HG03521 (cell line): ENCODE results near the gene GRIP1.

Source experiments
- ATAC-seq: cut with Tn5 transposase; IDR thresholded peaks from one replicate; pipeline ENCODE4 v1.9.1; 2021; ENCODE audit warnings: mild to moderate bottlenecking, moderate library complexity; ENCODE audit not compliant: unreplicated experiment

The GRIP1 gene

DNA sequence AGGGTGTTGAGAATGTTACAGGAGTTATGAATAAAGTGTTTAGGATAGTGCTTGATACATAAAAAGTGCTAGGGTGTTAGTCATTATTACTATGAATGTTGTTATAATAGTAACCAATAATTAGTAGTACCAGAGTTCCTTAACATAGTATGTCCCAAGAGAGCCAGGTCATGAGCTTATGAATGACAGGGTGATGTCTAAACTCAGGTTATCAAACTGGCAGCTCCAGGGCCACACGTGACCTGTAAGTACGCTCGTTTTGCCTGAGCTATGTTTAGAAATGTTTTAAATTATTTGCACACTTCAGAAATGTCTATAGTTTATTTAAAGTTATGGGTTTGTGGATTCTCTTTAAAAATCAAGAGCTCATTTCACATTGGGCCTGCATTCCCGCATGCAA is 14.1 kb upstream of the GRIP1 start:
- ATAC-seq: no peak

DNA sequence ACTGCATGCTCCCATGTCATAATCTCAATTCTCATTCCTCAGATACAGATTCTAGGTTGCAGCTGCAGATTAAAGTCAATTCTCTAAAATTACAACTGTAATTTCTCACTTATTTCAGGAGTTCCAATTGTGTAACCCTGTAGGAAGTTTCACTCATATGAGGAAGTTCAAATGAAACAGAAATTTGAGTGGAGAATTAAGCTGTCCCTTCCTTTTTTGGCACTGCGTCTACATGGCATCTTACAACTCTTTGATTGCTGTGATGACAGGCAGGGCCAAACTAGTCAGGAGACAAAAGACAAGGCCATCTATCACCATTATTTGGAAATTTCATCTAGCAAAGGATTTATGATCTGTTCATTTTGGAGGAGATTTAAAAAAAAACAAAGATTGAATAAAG is 13.3 kb upstream of the GRIP1 start:
- ATAC-seq: no peak

DNA sequence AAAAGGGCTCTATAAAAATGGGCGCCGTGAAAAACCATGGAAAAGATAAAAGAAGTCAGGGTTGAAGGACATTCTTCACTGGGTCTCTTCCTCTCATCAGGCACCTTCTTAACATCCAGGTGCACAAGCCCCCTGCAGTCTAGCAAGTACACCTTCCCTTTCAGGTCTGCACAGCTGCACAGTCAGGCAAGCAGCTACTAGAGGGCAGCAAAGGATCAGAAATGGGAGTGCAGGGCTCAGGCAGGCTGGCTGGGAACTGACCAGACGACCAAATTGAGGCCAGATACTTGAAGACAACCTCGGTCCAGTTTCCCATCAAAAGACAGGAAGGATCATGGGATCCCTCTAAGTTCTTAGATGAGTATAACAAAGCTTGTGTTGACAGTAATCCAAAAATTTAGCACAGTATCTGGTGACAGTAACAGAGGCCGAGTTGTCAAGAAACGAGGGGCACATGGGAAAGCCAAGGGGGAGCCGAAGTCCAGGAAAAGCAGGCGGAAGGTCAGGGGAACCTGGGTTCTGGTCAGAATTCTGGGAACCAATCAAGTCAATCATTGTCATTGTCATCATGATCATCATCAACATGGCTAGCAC is 10.1 kb upstream of the GRIP1 start:
- ATAC-seq: peak; percentile 79

DNA sequence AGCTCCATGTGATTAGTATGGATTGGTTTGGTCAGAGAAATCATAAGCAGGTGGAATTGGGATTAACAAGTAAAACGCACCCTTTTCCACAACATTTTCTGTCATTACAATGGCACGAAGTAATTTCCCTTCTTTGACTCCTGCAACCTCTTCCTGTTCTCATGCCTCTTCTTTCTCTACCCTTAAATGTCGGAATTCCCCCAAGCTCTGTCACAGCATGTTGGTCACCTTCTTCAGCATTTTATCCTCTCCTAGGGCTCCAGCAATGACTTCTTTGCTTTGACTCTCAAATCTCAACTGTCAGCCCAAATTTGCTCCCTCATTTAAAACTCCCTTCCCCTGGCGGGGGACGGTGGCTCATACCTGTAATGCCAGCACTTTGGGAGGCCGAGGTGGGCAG is 5.3 kb upstream of the GRIP1 start:
- no peak for ATAC-seq

GRCh38 chr12:66683822-66684221 is 4.9 kb upstream of the GRIP1 start:
- no peak for ATAC-seq

- ATAC-seq: no peak
Observed at GRCh38 chr12:66683073-66683472, 4.2 kb upstream of the GRIP1 start.

DNA sequence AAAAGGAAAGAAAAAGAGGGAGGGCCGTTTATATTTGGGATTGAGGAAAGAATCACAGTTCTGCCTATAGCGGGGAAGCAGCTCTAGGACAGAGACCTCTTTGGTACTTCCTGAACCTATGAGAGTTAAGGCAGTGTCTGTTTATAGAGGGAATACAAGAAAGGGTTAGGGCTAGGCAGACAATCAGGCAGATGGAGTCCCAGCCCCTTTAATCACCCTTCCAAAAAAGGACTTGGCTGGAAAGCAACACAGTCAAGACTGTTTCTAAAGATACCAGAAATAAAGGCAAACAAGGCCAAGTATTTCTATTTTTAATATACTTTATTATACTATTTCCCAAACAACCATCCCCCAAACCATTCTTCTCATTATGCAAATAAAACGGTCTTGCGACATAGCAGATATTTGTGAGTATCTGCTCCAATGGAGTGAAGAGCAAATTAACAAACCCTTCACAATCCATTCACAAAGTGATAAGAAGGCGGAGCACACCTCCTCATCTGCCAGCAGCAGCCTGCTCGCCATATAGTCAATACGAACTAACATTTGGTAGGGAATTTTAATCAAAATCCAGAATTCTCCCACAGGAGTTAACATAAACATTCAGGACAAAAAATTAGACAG is 697 bp upstream of the GRIP1 start:
- no peak for ATAC-seq

GRCh38 chr12:66676241-66676640 is 2.6 kb downstream of the GRIP1 start:
- ATAC-seq: no peak

DNA sequence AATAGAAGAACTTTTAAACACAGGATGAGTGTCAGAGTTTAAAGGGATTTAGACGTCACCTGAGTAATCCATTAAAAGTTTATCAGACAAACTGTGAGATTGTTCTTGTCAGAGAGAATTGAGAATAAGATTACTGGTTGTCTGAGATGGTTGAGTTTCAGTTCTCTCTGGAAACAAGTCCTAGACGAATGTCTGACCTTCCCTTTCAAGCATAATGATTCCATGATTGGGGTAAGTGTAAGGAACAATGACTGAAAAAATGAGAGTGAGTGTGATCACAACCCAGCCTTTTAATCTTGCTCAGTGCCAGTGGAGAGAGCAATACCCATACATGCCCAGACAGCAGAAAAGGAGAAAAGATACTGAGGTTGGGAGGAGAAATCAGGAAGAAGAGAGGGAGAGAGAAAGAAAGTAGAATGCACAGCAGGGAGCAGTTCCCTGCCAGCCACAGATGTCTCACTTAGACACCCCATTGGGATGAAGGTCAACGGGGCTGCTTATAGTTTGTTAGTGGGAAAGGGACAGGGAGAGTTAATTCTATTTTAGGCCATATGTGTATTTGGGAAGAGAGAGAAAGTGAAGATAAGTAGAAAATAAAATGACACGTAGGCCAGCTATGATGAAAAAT is 4.3 kb downstream of the GRIP1 start:
- ATAC-seq: no peak

GRCh38 chr12:66669541-66669940 is 9.3 kb downstream of the GRIP1 start:
- no peak for ATAC-seq

GRCh38 chr12:66668311-66668710 is 10.6 kb downstream of the GRIP1 start:
- no peak for ATAC-seq

DNA sequence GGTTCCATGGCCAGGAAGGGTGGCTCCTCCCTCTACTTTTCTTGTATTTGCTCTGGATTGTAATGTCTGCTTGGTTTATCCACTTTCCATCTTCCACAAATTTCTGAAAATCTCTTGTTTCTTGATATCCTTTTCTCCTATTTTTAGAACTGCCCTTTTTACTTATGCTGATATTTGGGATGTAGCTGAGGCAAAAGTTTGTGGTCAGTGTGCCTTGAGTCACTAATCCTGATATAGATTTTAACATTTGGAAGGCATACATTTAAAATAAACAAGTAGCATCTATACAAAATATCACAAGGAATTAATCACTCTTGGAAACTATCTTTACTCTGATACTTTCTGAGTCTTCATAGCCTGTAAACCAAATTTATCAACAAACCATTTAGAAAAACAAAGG is 11.0 kb downstream of the GRIP1 start:
- ATAC-seq: no peak

GRCh38 chr12:66666481-66666880 is 12.4 kb downstream of the GRIP1 start:
- ATAC-seq: no peak

DNA sequence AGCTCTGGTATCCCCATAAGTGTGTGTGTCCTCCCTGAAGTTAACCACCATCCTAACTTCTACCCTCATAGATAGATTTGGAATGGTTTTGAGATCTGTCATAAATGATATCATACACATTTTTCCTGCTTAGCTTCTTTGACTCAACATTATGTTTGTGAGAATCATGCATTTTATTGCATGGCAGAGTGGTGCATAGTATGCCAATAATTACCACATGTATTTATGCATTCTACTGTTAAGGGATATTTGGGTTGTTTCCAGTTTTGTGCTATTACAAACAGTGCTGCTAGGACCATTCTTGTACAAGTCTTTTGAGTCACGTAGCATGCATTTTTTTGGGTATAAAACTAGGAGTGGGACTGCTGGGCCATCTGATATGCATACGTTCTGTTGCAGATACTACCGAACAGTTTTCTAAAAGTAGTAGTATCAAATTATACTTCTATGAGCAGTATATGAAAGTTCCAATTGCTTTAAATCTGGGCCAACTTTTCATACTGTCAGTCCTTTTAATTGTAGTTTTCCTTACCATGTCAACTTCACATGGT is 13.4 kb downstream of the GRIP1 start:
- ATAC-seq: no peak

- ATAC-seq: no peak
Observed at GRCh38 chr12:66664076-66664475, 14.8 kb downstream of the GRIP1 start.

GRCh38 chr12:66663611-66664010 is 15.3 kb downstream of the GRIP1 start:
- ATAC-seq: no peak

- ATAC-seq: no peak
Observed at GRCh38 chr12:66662729-66663128, 16.1 kb downstream of the GRIP1 start.

DNA sequence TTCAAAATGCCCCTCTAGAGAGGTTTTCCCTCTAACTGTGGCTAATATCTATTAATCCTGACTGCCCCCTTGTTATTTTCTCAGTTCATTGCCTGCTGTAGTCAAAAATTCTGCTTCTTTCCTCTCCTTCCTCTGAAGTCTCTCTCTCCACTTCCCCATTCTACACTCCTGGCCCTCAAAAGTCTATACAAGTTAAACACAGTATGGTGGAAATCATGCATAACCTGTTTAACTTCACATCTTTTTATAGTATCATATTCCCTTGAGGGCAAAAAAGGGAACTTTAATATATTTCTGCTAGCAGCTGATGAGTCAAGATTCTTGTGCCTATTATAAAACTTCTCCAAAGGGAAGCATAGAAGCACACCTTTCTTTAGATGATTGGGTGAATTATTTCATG is 16.7 kb downstream of the GRIP1 start:
- ATAC-seq: no peak

DNA sequence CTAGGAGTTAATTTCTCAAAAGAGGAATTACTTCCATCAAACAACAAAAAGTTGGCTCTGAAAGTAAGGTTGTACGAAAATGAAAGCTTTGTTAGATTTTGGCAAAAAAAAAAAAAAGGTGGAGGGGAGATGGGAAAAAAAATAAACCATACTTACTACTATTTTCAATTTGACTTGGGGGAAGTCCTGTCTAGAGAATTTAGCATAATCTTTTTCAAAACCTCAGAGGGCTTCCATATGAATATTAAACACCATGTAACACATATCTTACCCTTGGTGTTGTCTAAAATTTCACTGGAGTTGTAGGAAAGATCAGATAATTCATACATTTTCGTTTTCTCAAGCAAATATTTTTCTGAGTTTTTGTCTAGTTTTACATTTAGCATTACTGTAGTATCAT is 17.5 kb downstream of the GRIP1 start:
- ATAC-seq: no peak

DNA sequence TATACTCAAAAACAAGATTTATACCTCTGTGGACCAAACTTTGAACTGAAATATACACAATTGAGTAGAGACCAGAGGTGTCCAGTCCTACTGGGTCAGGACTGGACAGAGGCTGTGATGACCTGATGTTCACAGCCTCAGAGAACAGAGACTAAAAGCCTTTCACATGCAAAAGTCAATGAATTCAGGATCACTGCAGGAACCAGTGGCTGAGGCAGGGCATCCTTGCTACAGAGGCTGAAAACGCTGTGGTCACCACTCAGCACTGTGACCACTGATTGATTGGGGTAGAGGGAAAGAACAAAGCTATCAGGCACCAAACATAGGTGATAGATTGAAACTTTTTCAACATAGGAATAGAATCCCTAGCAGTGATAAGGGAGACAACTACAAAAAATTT is 25.1 kb downstream of the GRIP1 start:
- no peak for ATAC-seq

DNA sequence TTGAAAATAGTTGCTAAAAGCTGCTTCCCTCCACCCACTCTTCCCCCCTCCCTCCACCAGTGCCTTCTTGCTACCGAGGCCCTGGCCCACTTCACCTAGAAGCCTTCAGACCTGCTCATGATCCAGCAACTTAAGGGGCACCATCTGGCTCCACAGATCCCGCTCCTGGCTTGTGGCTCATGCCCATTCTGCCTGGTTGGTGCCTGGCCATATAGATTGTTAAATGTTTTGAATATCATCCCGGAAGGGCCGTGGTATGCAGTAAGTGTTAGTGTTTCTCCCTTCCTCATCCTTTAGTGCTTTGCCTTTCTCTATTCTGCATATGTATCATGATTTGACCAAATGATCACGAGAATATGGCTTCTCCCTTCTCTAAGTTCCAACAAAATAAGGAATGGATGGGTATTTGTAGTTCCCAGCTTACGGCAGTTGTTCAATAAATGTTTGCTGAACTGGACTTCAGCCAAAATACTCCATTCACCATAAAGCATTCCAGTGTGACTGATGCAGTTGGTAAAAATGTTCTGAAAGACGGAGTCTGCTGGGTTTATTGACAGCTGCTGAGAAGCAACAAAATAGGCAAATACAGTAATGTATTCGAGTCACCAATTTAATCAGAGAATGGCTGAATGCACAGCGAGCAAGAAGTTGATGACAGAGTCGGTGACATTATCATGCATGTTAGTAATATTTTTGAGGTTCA is 30.7 kb downstream of the GRIP1 start:
- no peak for ATAC-seq
